ENCODE data around the gene MSH5. TPM values are rescaled to one million over a fixed set of nuclear protein-coding genes. Genes with fewer than 3 reads are reported as not detected.

The MSH5 gene
- total and polyA plus RNA-seq, 9 of the 15 experiments (the other 6 are each of a cell fraction or from before 2014, with no cell fraction given), result 12.5 to 104 (median 46.6) TPM

GRCh38 chr6:31730631-31731086 lies 9.1 kb upstream of the MSH5 start:
- Histone ChIP-seq H3K27me3 (ENCODE audit: control insufficient read depth in 2 of 2, insufficient read depth in 2 of 2, low read length in 2 of 2) (no peaks in the 10 kb centered on the region), H2AFZ (ENCODE audit: low read depth, low read length) (no peak overlapping the region), H3K79me2 (ENCODE audit: control insufficient read depth, insufficient read depth, low read length) (peaks cover 52% of the 10 kb centered on the region), H3K4me1 (replicated peaks in 1 of 2; ENCODE audit: control insufficient read depth in 2 of 2, insufficient read depth in 2 of 2, low read length in 2 of 2) (peaks cover 50 to 64% of the 10 kb centered on the region in 2 experiments), H4K20me1 (replicated peaks; ENCODE audit: control insufficient read depth, insufficient read depth, low read length) (peaks cover 23% of the 10 kb centered on the region), H3K4me2 (ENCODE audit: insufficient read depth, low read length) (peak overlapping the region; percentile 94), H3K9ac (ENCODE audit: insufficient read depth in 1 of 2, low read depth in 2 of 2, low read length in 2 of 2) (peak overlapping the region; percentile 17 to 58; a peak in 2 of 4 replicates), H3K4me3 (peak overlapping the region; percentile 65; the same call in 1 of the 2 replicates), H3K9me3 (replicated peaks; ENCODE audit: control insufficient read depth, insufficient read depth, low read depth, low read length) (no peaks in the 10 kb centered on the region), H3K9me1 (ENCODE audit: control insufficient read depth, insufficient read depth, low read length) (peaks cover 5% of the 10 kb centered on the region), H3K27ac (ENCODE audit: extremely low read depth, low read depth, low read length) (peak overlapping the region; percentile 75; the same call in 2 of the 3 replicates), H3K36me3 (ENCODE audit: control insufficient read depth, insufficient read depth, low read length) (peaks cover 80% of the 10 kb centered on the region)
- ChIA-PET POLR2A (interaction anchor here (0.6 to 15.0 kb wide), 31 partner anchors 5 to 220 kb away, joined by 3 to 236 read pairs (median 5); partner anchors contain the start of genes ABHD16A, C6orf47, CLIC1 and CSNK2B), CTCF (ENCODE audit: low intra/inter-chr PET ratio) (no interaction called here)
- in situ Hi-C loops (cut with MboI) (no loop called here), intact Hi-C loops (cut with micrococcal nuclease) (loop anchor here (10.0 kb wide), 1 partner anchor 244 kb away; the partner anchor contains the start of gene DXO)
- no peak for FAIRE-seq
- DNase-seq (ENCODE audit: extremely low read depth in 1 of 4, low spot score in 3 of 4), result peak in 1 of 4 experiments; percentile 58
- WGBS (ENCODE audit: insufficient coverage, low coverage, missing lambda C conversion rate), result 60% methylated on average over 11 of the region's 11 CpGs
- no peak for ATAC-seq
- no TSS peak for BruUV-seq (replicated peaks)
- TF ChIP-seq ZNF3 (CRISPR knock-in tag; IDR thresholded peaks at IDR 0.05) (no peak), CEBPG (CRISPR knock-in tag; IDR thresholded peaks at IDR 0.05) (0 out of 2 replicates have a peak, but pooled peaks have one; percentile 1), CEBPG (tag; conservative IDR thresholded peaks at IDR 0.05 in 1 of 2, IDR thresholded peaks at IDR 0.05 in 1 of 2) (no peak), ZNF764 (CRISPR knock-in tag; IDR thresholded peaks at IDR 0.05; ENCODE audit: low read depth) (no peak), ZC3H4 (CRISPR knock-in tag; IDR thresholded peaks at IDR 0.05; ENCODE audit: borderline replicate concordance) (no peak), NR3C1 (CRISPR knock-in tag; IDR thresholded peaks at IDR 0.05) (no peak), FOXP1 (CRISPR knock-in tag; IDR thresholded peaks at IDR 0.05) (0 out of 2 replicates have a peak, but pooled peaks have one; percentile 13), ZFP30 (CRISPR knock-in tag; IDR thresholded peaks at IDR 0.05; ENCODE audit: borderline replicate concordance) (no peak), MTA1 (IDR thresholded peaks at IDR 0.05; ENCODE audit: borderline replicate concordance) (0 out of 2 replicates have a peak, but pooled peaks have one; percentile 51), TBL1XR1 (IDR thresholded peaks at IDR 0.05; ENCODE audit: low read length in 2 of 2) (no peak), ZNF232 (CRISPR knock-in tag; IDR thresholded peaks at IDR 0.05) (no peak), CXXC5 (CRISPR knock-in tag; IDR thresholded peaks at IDR 0.05) (no peak), CUX1 (CRISPR knock-in tag; IDR thresholded peaks at IDR 0.05) (no peak), NR0B1 (IDR thresholded peaks at IDR 0.05; ENCODE audit: partially characterized antibody) (no peak), KLF6 (CRISPR knock-in tag; IDR thresholded peaks at IDR 0.05; ENCODE audit: borderline replicate concordance) (no peak), CREBBP (IDR thresholded peaks at IDR 0.05; ENCODE audit: low read depth, low read length) (no peak)
